IMR-90 (cell line): Measurements from ENCODE around the gene DCLK1. TPM values are rescaled to one million over a fixed set of nuclear protein-coding genes. Genes with fewer than 3 reads are reported as not detected.

Source experiments
- ATAC-seq: fragments of 200-7000 bp; cut with Tn5 transposase; 2 replicates; pipeline ENCODE4 v1.9.1; 2020; ENCODE audit warnings: low read depth, mild to moderate bottlenecking, moderate library complexity
- BruUV-seq: library from RNA; stranded (reverse); fragments of 400-500 nt; replicated peaks from 2 replicates; lab custom pipeline; 2021; lab: Mats Ljungman, UMichigan
- CTCF ChIA-PET: fragments of 300-600 bp; formaldehyde crosslinking; extraction: SDS; loops from one replicate; lab custom pipeline; 2021; ENCODE audit warnings: antibody characterized with exemption; lab: Yijun Ruan, JAX
- POLR2A ChIA-PET: fragments of 300-600 bp; sonication (Branson Sonifier 250); formaldehyde crosslinking; loops from one replicate; lab custom pipeline; 2022; ENCODE audit warnings: antibody characterized with exemption; ENCODE audit not compliant: unreplicated experiment; lab: Charles Lee
- DNase-seq: peaks from one replicate; pipeline ENCODE4 v3.0.0; 2013
- H2AFZ ChIP-seq: replicated peaks from 2 replicates; pipeline ENCODE3; 2013; ENCODE audit warnings: low read length, mild to moderate bottlenecking; ENCODE audit not compliant: poor library complexity
- H2AK5ac ChIP-seq: 2 replicates; pipeline ENCODE4 v1.6.1; 2013; ENCODE audit warnings: low read depth, low read length, inconsistent platforms
- H2AK9ac ChIP-seq: replicated peaks from 2 replicates; pipeline ENCODE3; 2013; ENCODE audit warnings: mild to moderate bottlenecking, low read depth, low read length, moderate library complexity; ENCODE audit not compliant: poor library complexity
- H2BK120ac ChIP-seq: 2 replicates; pipeline ENCODE4 v1.6.1; 2013; ENCODE audit warnings: low read depth, low read length, inconsistent platforms
- H2BK15ac ChIP-seq: 3 replicates; pipeline ENCODE4 v1.6.1; 2013; ENCODE audit warnings: low read depth, low read length, inconsistent platforms
- H2BK20ac ChIP-seq: 2 replicates; pipeline ENCODE4 v1.6.1; 2013; ENCODE audit warnings: low read depth, mild to moderate bottlenecking, inconsistent platforms, low read length, moderate library complexity
- H2BK5ac ChIP-seq: 2 replicates; pipeline ENCODE4 v1.6.1; 2013; ENCODE audit warnings: mild to moderate bottlenecking, low read depth, low read length, inconsistent platforms; ENCODE audit not compliant: poor library complexity, severe bottlenecking
- H3K14ac ChIP-seq: replicated peaks from 2 replicates; pipeline ENCODE4 v1.6.1; 2013; ENCODE audit warnings: low read depth, low read length, inconsistent platforms
- H3K18ac ChIP-seq: 2 replicates; pipeline ENCODE4 v1.6.1; 2013; ENCODE audit warnings: low read depth, low read length, control low read depth
- H3K23ac ChIP-seq: 2 replicates; pipeline ENCODE4 v1.6.1; 2013; ENCODE audit warnings: low read depth, low read length, inconsistent platforms
- H3K27ac ChIP-seq: 2 replicates; pipeline ENCODE4 v1.5.1; 2013; ENCODE audit warnings: mild to moderate bottlenecking, control low read depth, low read length; ENCODE audit not compliant: insufficient read depth
- H3K27me3 ChIP-seq: 2 replicates; pipeline ENCODE4 v1.6.1; 2013; ENCODE audit warnings: low read length; ENCODE audit not compliant: control insufficient read depth, insufficient read depth
- H3K36me3 ChIP-seq: 2 replicates; pipeline ENCODE4 v1.6.1; 2013; ENCODE audit warnings: low read length, mixed read lengths; ENCODE audit not compliant: control insufficient read depth, insufficient read depth
- H3K4ac ChIP-seq: 2 replicates; pipeline ENCODE4 v1.6.1; 2013; ENCODE audit warnings: low read depth, low read length, inconsistent platforms
- H3K4me1 ChIP-seq: 2 replicates; pipeline ENCODE4 v1.6.1; 2013; ENCODE audit warnings: low read length, mixed read lengths; ENCODE audit not compliant: control insufficient read depth, insufficient read depth
- H3K4me2 ChIP-seq: 2 replicates; pipeline ENCODE4 v1.6.1; 2013; ENCODE audit warnings: low read depth, mild to moderate bottlenecking, control low read depth, low read length, moderate library complexity
- H3K4me3 ChIP-seq: 2 replicates; pipeline ENCODE4 v1.5.1; 2013; ENCODE audit warnings: low read depth, mild to moderate bottlenecking, control low read depth, low read length, moderate library complexity; ENCODE audit not compliant: insufficient read depth
- H3K56ac ChIP-seq: 2 replicates; pipeline ENCODE4 v1.6.1; 2013; ENCODE audit warnings: low read length, inconsistent platforms; ENCODE audit not compliant: insufficient read depth; ENCODE audit errors: extremely low read depth
- H3K79me1 ChIP-seq, 2 experiments: 2 replicates each; pipeline ENCODE4 v1.6.1; 2013; ENCODE audit warnings: low read length in 2 of 2, inconsistent platforms in 1 of 2, low read depth in 1 of 2
- H3K9ac ChIP-seq: 2 replicates; pipeline ENCODE4 v1.6.1; 2013; ENCODE audit warnings: low read depth, low read length, control low read depth
- H3K9me1 ChIP-seq: 2 replicates; pipeline ENCODE4 v1.6.1; 2013; ENCODE audit warnings: low read length, inconsistent platforms; ENCODE audit not compliant: insufficient read depth
- H3K9me3 ChIP-seq: 2 replicates; pipeline ENCODE4 v1.6.1; 2013; ENCODE audit warnings: low read length; ENCODE audit not compliant: control insufficient read depth, insufficient read depth
- H4K20me1 ChIP-seq: 2 replicates; pipeline ENCODE4 v1.6.1; 2013; ENCODE audit warnings: low read length, inconsistent platforms; ENCODE audit not compliant: insufficient read depth
- H4K5ac ChIP-seq: 2 replicates; pipeline ENCODE4 v1.6.1; 2013; ENCODE audit warnings: mild to moderate bottlenecking, low read depth, low read length, control low read depth
- H4K8ac ChIP-seq, 2 experiments: 2 replicates each; pipeline ENCODE4 v1.6.1; 2013; ENCODE audit warnings: low read depth in 2 of 2, low read length in 2 of 2, control low read depth in 1 of 2, inconsistent platforms in 1 of 2
- H4K91ac ChIP-seq: 2 replicates; pipeline ENCODE4 v1.6.1; 2013; ENCODE audit warnings: low read depth, low read length, inconsistent platforms; ENCODE audit not compliant: insufficient read depth
- CEBPB ChIP-seq: IDR thresholded peaks from 2 replicates; pipeline ENCODE4 v1.6.1; 2012; ENCODE audit warnings: low read depth, low read length, improper control_type of control experiment
- RCOR1 ChIP-seq: IDR thresholded peaks from 2 replicates; pipeline ENCODE4 v1.6.1; 2012; ENCODE audit warnings: mild to moderate bottlenecking, low read length, improper control_type of control experiment; ENCODE audit not compliant: insufficient replicate concordance
- WGBS, 2 experiments: methylation state at CpG; one replicate each; pipeline versions ENCODE4 v1.1.5 to v1.1.7; 2013; ENCODE audit warnings: missing lambda C conversion rate in 2 of 2; ENCODE audit not compliant: insufficient read length in 1 of 2; ENCODE audit errors: extremely low coverage in 2 of 2; 5-methylcytosine and 5-hydroxymethylcytosine counted together
- dilution Hi-C: fragments of 300-500 bp; cut with HindIII; formaldehyde crosslinking; loops from one replicate; pipeline ENCODE4 v1.14.3; 2018; ENCODE audit warnings: low sequenced_read_pairs; ENCODE audit not compliant: unreplicated experiment
- in situ Hi-C: fragments of 300-500 bp; cut with MboI; formaldehyde crosslinking; loops from 3 replicates; pipeline ENCODE4 v1.14.3; 2019; ENCODE audit warnings: low sequenced_read_pairs, inconsistent platforms, mixed read lengths
- intact Hi-C: fragments of 100-400 bp; cut with micrococcal nuclease; formaldehyde crosslinking; loops from 2 replicates; pipeline ENCODE4 v1.10.0; 2022
- polyA plus RNA-seq, 3 experiments: library from polyadenylated mRNA; depleted of rRNA; stranded (reverse); fragments of >200 nt; gene quantifications; 2 replicates each; pipeline ENCODE4 v1.2.3, GENCODE V29; 2012; ENCODE audit warnings: low replicate concordance in 1 of 3
- total RNA-seq: library from RNA; depleted of rRNA; stranded (reverse); fragments of >200 nt; gene quantifications from 2 replicates; pipeline ENCODE4 v1.2.3, GENCODE V29; 2012

The DCLK1 gene
- total and polyA plus RNA-seq, 2 of the 4 experiments (the other 2 are of a cell fraction): under 0.01 to 0.02 TPM

- Histone ChIP-seq H4K20me1 (no peaks in the 10 kb centered on the region), H2AFZ (peak overlapping the region; percentile 23), H2BK5ac (no peak overlapping the region), H2AK9ac (no peak overlapping the region), H3K4me1 (no peaks in the 10 kb centered on the region), H3K56ac (no peak overlapping the region), H3K18ac (no peak overlapping the region), H4K5ac (no peak overlapping the region), H3K4ac (no peak overlapping the region), H3K9me3 (no peaks in the 10 kb centered on the region), H3K79me1 (no peaks in the 10 kb centered on the region), H2BK120ac (no peak overlapping the region), H2BK15ac (no peak overlapping the region), H3K14ac (no peak overlapping the region), H3K9me1 (no peaks in the 10 kb centered on the region), H3K23ac (no peak overlapping the region), H3K9ac (no peak overlapping the region), H3K4me2 (no peak overlapping the region), H4K91ac (no peak overlapping the region), H4K8ac (no peak overlapping the region), H3K27me3 (peaks cover 2% of the 10 kb centered on the region; the same call in 1 of the 2 replicates), H3K27ac (no peak overlapping the region), H3K4me3 (no peak overlapping the region), H2AK5ac (no peak overlapping the region), H3K36me3 (no peaks in the 10 kb centered on the region), H2BK20ac (no peak overlapping the region)
- WGBS, 2 experiments: 14% methylated on average over 7 of the region's 35 CpGs; no CpG with 5 or more reads in 1 of the 2 experiments
- in situ Hi-C loops (no loop called here), intact Hi-C loops (no loop called here), dilution Hi-C loops (no loop called here)
- DNase-seq (no peak), ATAC-seq (no peak)
- POLR2A ChIA-PET: no interaction called here
- BruUV-seq: no TSS peak
- CTCF ChIA-PET: no interaction called here
- TF ChIP-seq RCOR1 (no peak), CEBPB (no peak)
Observed at GRCh38 chr13:36154567-36155291, 23.5 kb upstream of the DCLK1 start.
